ENCODE measurements around the gene KIRREL2. TPM values are rescaled to one million over a fixed set of nuclear protein-coding genes. Genes with fewer than 3 reads are reported as not detected.

KIRREL2 gene
- total and polyA plus RNA-seq, 9 of the 15 experiments (the other 6 are each of a cell fraction or from before 2014, with no cell fraction given): 0.01 to 0.12 (median 0.09) TPM; not detected in 4

GRCh38 chr19:35845215-35846037 lies 11.3 kb upstream of the KIRREL2 start (continued):
- TF ChIP-seq ZNF318 (IDR thresholded peaks at IDR 0.05; ENCODE audit: borderline replicate concordance in 1 of 2, low read depth in 1 of 2) (peak in 1 of 2 experiments; percentile 64; a peak in 1 of 4 replicates), YY1 (IDR thresholded peaks at IDR 0.05; ENCODE audit: borderline replicate concordance in 1 of 3, control insufficient read depth in 1 of 3, extremely low read depth in 1 of 3, insufficient read depth in 3 of 3, insufficient read length in 1 of 3, insufficient replicate concordance in 2 of 3, low read depth in 1 of 3, low read length in 2 of 3) (peak in 1 of 3 experiments; percentile 47), ZBTB8A (IDR thresholded peaks at IDR 0.05; ENCODE audit: partially characterized antibody) (no peak), HMBOX1 (IDR thresholded peaks at IDR 0.05) (no peak), MTA3 (IDR thresholded peaks at IDR 0.05; ENCODE audit: borderline replicate concordance) (peak; percentile 61; the same call in 1 of the 2 replicates), KLF1 (tag; IDR thresholded peaks at IDR 0.05) (0 out of 2 replicates have a peak, but pooled peaks have one; percentile 57), KLF6 (CRISPR knock-in tag; IDR thresholded peaks at IDR 0.05; ENCODE audit: borderline replicate concordance) (peak; percentile 39; the same call in 1 of the 2 replicates), DPF2 (IDR thresholded peaks at IDR 0.05) (peak; percentile 69), XRCC5 (IDR thresholded peaks at IDR 0.05; ENCODE audit: low read depth, low read length) (no peak), PKNOX1 (IDR thresholded peaks at IDR 0.05) (peak; percentile 66), MAZ (CRISPR knock-in tag; conservative IDR thresholded peaks at IDR 0.05 in 1 of 2, IDR thresholded peaks at IDR 0.05 in 1 of 2) (peak in 1 of 2 experiments; percentile 50; a peak in 3 of 4 replicates), HDAC1 (IDR thresholded peaks at IDR 0.05) (peak in 1 of 2 experiments; percentile 67; a peak in 2 of 4 replicates)
